IPS-11a (cell line): Measurements from ENCODE around the gene CROCC.
"Not testable (repeated sequence)": the region's sequence is repeated elsewhere in the genome, so short reads cannot be mapped to it uniquely, and the experiment has no call there.

Experiments
- H3K4me3 ChIP-seq: one replicate; pipeline ENCODE4 v1.5.1; 2013; ENCODE audit warnings: low read depth, low read length, control low read depth

CROCC gene

DNA sequence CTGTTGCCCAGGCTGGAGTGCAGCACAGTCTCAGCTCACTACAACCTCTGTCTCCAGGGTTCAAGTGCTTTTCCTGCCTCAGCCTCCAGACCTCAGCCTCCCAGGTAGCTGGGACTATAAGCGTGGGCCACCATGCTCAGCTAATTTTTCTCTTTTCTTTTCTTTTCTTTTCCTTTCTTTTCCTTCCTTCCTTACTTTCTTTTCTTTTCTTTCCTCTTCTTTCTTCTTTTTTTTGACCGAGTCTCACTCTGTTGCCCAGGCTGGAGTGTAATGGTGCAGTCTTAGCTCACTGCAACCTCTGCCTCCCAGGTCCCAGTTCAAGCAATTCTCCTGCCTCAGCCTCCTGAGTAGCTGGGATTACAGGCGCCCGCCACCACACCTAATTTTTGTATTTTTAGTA is 42.4 kb downstream of the CROCC start:
- not testable (repeated sequence) for H3K4me3 ChIP-seq

DNA sequence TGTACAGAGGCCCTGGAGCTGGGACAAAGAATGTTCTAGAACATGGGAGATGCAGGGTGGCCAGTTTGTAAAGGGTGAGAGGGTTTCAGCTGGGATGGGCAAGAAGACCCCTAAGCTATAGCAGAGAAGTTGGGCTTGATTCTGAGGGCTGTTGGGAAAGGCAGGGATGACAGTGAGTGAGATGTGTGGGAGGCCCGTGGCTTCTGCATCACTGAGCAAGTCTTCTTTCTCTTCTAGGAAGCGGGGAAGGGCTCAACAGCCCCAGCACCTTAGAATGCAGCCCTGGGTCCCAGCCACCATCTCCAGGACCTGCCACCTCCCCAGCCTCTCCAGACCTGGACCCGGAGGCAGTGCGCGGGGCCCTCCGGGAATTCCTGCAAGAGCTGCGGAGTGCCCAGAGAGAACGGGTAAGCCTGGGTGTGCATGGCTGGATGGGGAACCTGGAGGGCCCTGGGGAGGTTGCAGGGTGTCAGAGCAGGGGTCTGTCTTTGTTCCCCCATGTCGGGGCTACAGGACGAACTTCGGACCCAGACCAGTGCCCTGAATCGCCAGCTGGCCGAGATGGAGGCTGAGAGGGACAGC is 43.8 kb downstream of the CROCC start:
- H3K4me3 ChIP-seq = no peak overlapping the region

GRCh38 chr1:16966282-16966681 is 44.6 kb downstream of the CROCC start:
- H3K4me3 ChIP-seq = no peak overlapping the region

DNA sequence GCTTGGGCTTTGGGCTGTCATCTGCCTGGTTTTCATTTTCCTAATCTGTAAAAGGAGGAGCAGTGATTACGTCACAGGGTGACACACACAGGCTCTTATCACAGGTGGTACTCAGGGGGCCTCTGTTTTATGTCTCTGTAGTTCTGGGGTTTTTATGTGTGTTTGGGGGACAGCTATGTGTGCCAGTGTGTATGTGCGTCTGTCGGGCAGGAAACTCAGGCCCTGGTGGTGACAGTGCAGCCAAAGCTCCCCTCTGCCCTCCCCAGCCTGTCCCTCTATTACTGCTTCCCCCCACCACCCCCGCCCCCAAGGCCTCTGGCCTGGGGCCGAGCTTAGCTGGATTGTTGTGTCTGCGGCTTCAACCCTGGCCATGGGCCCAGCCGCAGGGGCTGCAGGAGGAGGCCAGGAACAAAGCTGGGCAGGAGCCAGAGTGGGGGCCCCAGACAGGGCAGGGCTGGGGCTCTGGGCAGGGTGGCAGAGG is 45.4 kb downstream of the CROCC start:
- H3K4me3 ChIP-seq = no peak overlapping the region

DNA sequence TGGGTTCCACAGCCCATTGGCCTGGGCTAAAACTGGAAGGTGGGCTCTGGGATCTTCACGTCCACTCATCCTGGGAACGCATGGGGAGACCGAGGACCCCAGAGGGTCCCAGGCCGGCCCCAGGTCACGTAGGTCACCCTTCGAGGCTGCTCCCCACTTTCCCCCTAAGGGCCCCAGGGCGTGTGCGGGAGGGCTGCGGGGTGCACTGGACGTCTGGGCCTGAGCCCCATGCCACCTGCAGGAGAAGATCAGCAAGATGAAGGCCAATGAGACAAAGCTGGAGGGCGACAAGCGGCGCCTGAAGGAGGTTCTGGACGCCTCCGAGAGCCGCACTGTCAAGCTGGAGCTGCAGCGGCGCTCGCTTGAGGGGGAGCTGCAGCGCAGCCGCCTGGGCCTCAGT is 46.2 kb downstream of the CROCC start:
- H3K4me3 ChIP-seq = no peak overlapping the region

GRCh38 chr1:16968372-16968771 is 46.6 kb downstream of the CROCC start:
- no peak overlapping the region for H3K4me3 ChIP-seq

GRCh38 chr1:16969057-16969611 is 47.4 kb downstream of the CROCC start:
- H3K4me3 ChIP-seq = no peak overlapping the region

GRCh38 chr1:16969651-16970050 is 47.9 kb downstream of the CROCC start:
- no peak overlapping the region for H3K4me3 ChIP-seq

- no peak overlapping the region for H3K4me3 ChIP-seq
Observed at GRCh38 chr1:16970132-16970910, 48.6 kb downstream of the CROCC start.

GRCh38 chr1:16971341-16972188 is 49.8 kb downstream of the CROCC start:
- no peak overlapping the region for H3K4me3 ChIP-seq

- no peak overlapping the region for H3K4me3 ChIP-seq
Observed at GRCh38 chr1:16972189-16972895, 50.6 kb downstream of the CROCC start.

DNA sequence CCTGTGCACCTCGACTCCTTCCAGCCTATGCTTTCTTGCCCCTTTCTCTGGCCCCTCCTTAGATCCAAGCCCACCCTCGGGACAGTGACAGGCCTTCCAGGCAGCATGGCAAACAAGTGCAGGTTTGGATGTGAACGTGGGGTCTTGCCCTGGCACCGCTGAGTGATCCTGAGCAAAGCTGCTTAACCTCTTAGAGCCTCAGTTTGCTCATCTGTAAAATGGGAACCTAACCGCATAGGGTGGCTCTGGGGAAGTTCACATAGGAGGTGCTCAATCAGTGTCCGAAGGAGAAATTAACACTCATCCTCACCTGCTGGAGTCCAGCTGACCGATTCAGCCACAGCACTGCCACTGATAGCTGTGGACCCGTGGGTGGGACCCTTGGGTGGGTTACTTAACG is 51.5 kb downstream of the CROCC start:
- H3K4me3 ChIP-seq = no peak overlapping the region

- H3K4me3 ChIP-seq = no peak overlapping the region
Observed at GRCh38 chr1:16975211-16975610, 53.5 kb downstream of the CROCC start.

GRCh38 chr1:16975838-16976237 is 54.1 kb downstream of the CROCC start:
- no peak overlapping the region for H3K4me3 ChIP-seq

DNA sequence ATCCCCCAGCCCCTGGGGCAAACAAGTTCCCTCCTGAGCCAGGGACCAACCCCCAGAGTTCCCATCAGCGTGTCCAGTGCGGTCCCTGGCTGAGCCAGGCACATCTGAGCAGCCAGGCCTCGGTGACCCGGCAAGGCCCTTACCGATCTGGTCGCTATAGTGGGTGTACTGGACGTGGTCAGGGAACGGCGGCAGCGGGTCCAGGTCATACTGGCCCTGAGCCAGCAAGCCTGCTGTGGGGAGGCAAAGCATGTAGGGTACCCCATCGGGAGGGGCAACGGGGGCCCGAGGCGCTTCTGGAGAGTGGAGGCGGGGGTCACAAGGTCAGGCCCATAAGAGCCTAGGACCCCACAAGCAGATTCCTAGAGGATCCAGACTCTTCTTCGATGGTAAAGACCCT is 55.2 kb downstream of the CROCC start:
- H3K4me3 ChIP-seq = no peak overlapping the region

DNA sequence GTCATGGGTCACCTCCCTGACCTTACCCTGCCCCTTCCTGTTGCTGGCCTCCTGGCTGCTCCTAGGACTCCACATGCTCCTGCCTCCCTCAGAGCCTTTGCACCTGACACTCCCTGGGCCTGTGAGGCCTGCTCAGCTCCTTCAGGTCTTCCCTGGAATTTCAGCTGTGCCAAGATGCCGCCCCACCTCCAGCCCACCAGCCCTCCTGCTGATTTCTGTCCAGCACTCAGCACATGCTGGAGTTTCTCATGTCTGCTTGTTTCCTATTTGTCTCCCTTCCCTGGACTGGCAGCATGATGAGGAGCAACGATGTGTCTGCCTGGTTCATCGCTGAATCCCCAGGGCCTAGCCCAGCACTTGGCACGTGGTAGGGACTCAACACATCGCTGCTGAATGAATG is 55.6 kb downstream of the CROCC start:
- no peak overlapping the region for H3K4me3 ChIP-seq

DNA sequence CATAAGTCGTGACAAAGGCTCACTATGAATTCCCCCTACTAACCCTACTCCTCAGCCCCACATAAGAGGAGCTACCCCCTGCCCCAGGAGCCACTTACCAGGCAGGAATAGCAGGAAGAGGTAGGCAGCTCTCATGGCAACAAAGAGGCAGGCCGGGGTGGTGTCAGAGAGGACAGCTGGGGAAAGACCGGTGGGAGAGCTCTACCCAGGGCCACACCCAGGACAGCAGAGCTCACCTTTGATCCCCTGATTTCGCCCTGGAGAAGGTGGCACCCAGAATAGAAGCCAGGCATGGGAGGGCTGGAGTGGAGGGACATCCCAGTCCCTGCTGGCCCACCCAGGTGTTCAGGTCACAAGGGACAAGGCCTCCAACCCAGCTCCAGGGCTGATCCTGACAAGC is 56.4 kb downstream of the CROCC start:
- H3K4me3 ChIP-seq = no peak overlapping the region

DNA sequence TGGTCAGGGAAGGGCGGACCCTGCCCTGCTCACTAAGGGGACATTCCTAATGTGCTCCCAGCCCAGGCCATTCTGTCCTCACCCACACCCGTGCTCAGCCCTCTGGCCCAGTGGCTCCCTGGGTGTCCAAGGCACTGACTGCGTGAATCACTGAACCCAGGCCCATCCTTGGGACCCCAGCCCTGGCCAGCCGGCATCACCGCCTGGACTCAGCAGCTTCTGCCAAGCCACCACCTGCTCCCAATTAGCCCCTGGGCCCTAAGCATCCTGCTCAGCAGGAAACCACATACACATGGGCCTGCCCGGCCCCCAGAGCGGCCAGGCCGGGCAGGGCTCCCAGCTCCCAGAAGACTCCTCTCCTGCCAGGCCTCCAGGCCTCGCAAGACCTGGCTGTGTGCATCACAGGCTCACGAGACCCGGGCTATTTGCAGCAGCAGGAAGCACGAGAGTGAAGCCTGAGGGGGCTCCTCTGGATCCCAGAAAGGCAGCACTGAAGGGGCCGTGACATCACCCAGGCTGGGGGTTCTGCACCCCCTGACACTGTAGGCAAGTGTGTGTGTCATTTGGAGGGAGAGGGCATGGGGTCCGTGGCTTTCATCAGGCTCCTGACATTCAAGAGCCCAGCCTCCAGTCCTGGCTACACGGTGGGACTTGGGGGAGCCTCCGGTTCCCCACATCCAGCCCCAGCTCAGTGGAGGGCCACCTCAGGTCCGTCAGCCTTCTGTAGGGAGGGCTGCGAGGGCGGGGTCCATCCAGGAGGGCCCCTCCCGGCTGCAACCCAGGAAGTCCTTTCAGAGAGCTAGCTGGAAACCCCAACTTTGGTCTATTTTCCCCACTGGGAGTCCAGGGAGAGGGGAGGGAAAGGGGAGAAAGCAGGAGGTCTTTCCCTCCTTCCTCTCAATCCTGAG is 57.1 kb downstream of the CROCC start:
- peak overlapping the region; percentile 38 for H3K4me3 ChIP-seq

DNA sequence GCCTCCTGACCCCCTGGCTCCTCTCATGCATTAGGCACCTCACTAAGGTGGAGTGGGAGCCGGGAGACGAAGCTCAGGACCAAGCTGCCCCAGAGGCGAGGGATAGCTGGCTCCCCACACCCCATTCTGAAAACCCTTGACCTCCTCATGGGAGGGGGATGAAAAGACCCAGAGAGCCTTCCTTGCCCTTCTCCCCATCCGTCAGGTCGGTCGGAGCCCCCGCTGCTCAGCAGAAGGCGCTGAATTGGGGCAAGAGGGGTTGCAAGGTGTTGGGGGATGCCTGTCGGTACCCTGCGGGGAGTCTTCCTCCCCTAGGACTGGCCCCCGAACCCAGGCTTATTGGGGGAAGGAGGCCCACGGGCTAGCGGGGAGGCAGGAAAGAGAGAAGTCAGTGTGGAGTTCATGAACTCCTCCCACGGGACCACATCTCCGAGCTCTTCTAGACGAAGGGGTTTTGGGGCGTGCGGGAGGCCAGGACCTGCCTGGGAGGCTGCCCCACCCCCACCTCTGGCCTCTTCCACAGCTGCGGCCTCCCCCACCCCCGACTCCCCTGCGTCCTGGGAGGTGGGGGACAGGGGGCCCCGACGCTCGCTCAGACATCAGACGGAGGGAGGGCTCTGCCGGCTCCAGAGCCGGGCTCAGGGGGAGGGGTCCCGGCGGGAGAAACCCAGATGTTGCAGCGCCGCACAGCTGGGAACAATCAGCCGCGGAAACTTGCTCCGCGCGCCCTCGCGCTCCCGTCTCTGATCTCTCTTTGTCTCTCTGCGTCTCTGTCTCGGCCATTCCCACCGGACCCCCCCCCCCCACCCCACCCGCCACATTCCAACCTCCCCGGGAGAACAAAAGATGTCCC is 58.0 kb downstream of the CROCC start:
- peak overlapping the region; percentile 38 for H3K4me3 ChIP-seq
